ENCODE data around the gene FREY1. TPM values are rescaled to one million over a fixed set of nuclear protein-coding genes. Genes with fewer than 3 reads are reported as not detected.

Gene FREY1
- total RNA-seq, 1 experiment from 2014 or later: 1.4 TPM

- Histone ChIP-seq H3K36me3 (ENCODE audit: control insufficient read depth, insufficient read depth, low read length) (peaks cover 11% of the 10 kb centered on the region), H3K27me3 (ENCODE audit: control insufficient read depth, insufficient read depth, low read length) (no peaks in the 10 kb centered on the region), H3K4me1 (ENCODE audit: control insufficient read depth, insufficient read depth, low read length) (no peaks in the 10 kb centered on the region), H3K27ac (ENCODE audit: low read length) (no peak overlapping the region), H3K9me3 (ENCODE audit: control insufficient read depth, insufficient read depth, low read depth, low read length) (no peaks in the 10 kb centered on the region), H3K4me3 (ENCODE audit: low read depth in 2 of 2, low read length in 2 of 2) (no peak overlapping the region)
- intact Hi-C loops (cut with micrococcal nuclease; ENCODE audit: unreplicated experiment): no loop called here
- ChIA-PET POLR2A (no interaction called here), CTCF (no interaction called here)
- in situ Hi-C loops (cut with HindIII; ENCODE audit: low pct_unique_long_range_greater_than_20kb, low sequenced_read_pairs): no loop called here
- ATAC-seq: no peak
- TF ChIP-seq TCF7L2 (IDR thresholded peaks at IDR 0.05; ENCODE audit: low read depth, low read length) (no peak), SIN3A (IDR thresholded peaks at IDR 0.05; ENCODE audit: borderline replicate concordance, insufficient read depth, low read depth, low read length) (no peak), POLR2AphosphoS5 (IDR thresholded peaks at IDR 0.05; ENCODE audit: low read depth, low read length) (no peak)
- TF ChIP-seq, protein P1, sequence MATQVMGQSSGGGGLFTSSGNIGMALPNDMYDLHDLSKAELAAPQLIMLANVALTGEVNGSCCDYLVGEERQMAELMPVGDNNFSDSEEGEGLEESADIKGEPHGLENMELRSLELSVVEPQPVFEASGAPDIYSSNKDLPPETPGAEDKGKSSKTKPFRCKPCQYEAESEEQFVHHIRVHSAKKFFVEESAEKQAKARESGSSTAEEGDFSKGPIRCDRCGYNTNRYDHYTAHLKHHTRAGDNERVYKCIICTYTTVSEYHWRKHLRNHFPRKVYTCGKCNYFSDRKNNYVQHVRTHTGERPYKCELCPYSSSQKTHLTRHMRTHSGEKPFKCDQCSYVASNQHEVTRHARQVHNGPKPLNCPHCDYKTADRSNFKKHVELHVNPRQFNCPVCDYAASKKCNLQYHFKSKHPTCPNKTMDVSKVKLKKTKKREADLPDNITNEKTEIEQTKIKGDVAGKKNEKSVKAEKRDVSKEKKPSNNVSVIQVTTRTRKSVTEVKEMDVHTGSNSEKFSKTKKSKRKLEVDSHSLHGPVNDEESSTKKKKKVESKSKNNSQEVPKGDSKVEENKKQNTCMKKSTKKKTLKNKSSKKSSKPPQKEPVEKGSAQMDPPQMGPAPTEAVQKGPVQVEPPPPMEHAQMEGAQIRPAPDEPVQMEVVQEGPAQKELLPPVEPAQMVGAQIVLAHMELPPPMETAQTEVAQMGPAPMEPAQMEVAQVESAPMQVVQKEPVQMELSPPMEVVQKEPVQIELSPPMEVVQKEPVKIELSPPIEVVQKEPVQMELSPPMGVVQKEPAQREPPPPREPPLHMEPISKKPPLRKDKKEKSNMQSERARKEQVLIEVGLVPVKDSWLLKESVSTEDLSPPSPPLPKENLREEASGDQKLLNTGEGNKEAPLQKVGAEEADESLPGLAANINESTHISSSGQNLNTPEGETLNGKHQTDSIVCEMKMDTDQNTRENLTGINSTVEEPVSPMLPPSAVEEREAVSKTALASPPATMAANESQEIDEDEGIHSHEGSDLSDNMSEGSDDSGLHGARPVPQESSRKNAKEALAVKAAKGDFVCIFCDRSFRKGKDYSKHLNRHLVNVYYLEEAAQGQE (IDR thresholded peaks at IDR 0.05; ENCODE audit: insufficient read depth in 1 of 2, low read depth in 2 of 2, low read length in 1 of 2): no peak
- TF ChIP-seq, protein P2, sequence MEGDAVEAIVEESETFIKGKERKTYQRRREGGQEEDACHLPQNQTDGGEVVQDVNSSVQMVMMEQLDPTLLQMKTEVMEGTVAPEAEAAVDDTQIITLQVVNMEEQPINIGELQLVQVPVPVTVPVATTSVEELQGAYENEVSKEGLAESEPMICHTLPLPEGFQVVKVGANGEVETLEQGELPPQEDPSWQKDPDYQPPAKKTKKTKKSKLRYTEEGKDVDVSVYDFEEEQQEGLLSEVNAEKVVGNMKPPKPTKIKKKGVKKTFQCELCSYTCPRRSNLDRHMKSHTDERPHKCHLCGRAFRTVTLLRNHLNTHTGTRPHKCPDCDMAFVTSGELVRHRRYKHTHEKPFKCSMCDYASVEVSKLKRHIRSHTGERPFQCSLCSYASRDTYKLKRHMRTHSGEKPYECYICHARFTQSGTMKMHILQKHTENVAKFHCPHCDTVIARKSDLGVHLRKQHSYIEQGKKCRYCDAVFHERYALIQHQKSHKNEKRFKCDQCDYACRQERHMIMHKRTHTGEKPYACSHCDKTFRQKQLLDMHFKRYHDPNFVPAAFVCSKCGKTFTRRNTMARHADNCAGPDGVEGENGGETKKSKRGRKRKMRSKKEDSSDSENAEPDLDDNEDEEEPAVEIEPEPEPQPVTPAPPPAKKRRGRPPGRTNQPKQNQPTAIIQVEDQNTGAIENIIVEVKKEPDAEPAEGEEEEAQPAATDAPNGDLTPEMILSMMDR (IDR thresholded peaks at IDR 0.05): no peak
- no peak for DNase-seq (ENCODE audit: low read depth, low spot score)
- no TSS peak for BruUV-seq (replicated peaks)
Observed at GRCh38 chr11:45931739-45932138, 24.7 kb upstream of the FREY1 start.

- H3K36me3 ChIP-seq (ENCODE audit: control insufficient read depth, insufficient read depth, low read length): peaks cover 5% of the 10 kb centered on the region
- DNase-seq (ENCODE audit: low read depth, low spot score): no peak
- no peak overlapping the region for H3K4me3 ChIP-seq (ENCODE audit: low read depth in 2 of 2, low read length in 2 of 2)
- ChIA-PET CTCF (no interaction called here), POLR2A (no interaction called here)
- H3K27me3 ChIP-seq (ENCODE audit: control insufficient read depth, insufficient read depth, low read length): no peaks in the 10 kb centered on the region
- intact Hi-C loops (cut with micrococcal nuclease; ENCODE audit: unreplicated experiment) (no loop called here), in situ Hi-C loops (cut with HindIII; ENCODE audit: low pct_unique_long_range_greater_than_20kb, low sequenced_read_pairs) (no loop called here)
- no peak overlapping the region for H3K27ac ChIP-seq (ENCODE audit: low read length)
- no peak for ATAC-seq
- no peaks in the 10 kb centered on the region for H3K4me1 ChIP-seq (ENCODE audit: control insufficient read depth, insufficient read depth, low read length)
- no TSS peak for BruUV-seq (replicated peaks)
- TF ChIP-seq POLR2AphosphoS5 (IDR thresholded peaks at IDR 0.05; ENCODE audit: low read depth, low read length): no peak
- TF ChIP-seq, protein P1 (IDR thresholded peaks at IDR 0.05; ENCODE audit: insufficient read depth in 1 of 2, low read depth in 2 of 2, low read length in 1 of 2): no peak
- TF ChIP-seq TCF7L2 (IDR thresholded peaks at IDR 0.05; ENCODE audit: low read depth, low read length): no peak
- TF ChIP-seq, protein P2 (IDR thresholded peaks at IDR 0.05): no peak
- no peak for TF ChIP-seq SIN3A (IDR thresholded peaks at IDR 0.05; ENCODE audit: borderline replicate concordance, insufficient read depth, low read depth, low read length)
- no peaks in the 10 kb centered on the region for H3K9me3 ChIP-seq (ENCODE audit: control insufficient read depth, insufficient read depth, low read depth, low read length)
Observed at GRCh38 chr11:45930951-45931570, 24.0 kb upstream of the FREY1 start.
